Activated naive CD4-positive, alpha-beta T cell treated with Interleukin-2 at 50 U/mL for 16 hours (primary cell): Measurements from ENCODE around the gene KCNMA1.

Experiments used
- DNase-seq: peaks from one replicate; pipeline ENCODE4 v3.0.0-alpha.2; 2020

Gene KCNMA1

GRCh38 chr10:76858721-76859120 is 778.9 kb downstream of the KCNMA1 start:
- DNase-seq = no peak

GRCh38 chr10:76840802-76841201 is 796.8 kb downstream of the KCNMA1 start:
- no peak for DNase-seq

- DNase-seq = no peak
These were observed 798.3 kb downstream of the KCNMA1 start for GRCh38 chr10:76839276-76839675.

GRCh38 chr10:76830218-76830617 is 807.4 kb downstream of the KCNMA1 start:
- no peak for DNase-seq

- DNase-seq = no peak
These were observed 807.9 kb downstream of the KCNMA1 start for GRCh38 chr10:76829724-76830123.
